Cardiac fibroblast (primary cell): ENCODE data around the gene F10.
A peak's percentile ranks its signal among the peaks of the same experiment; 100 is the strongest.
"Not testable (repeated sequence)": the region's sequence is repeated elsewhere in the genome, so short reads cannot be mapped to it uniquely, and the experiment has no call there.

Experiments used
- DNase-seq, 2 donors: peaks; one replicate each; pipeline versions ENCODE4 v3.0.0 to v3.0.0-alpha.2; 2010; ENCODE audit warnings: low read depth in 2 of 2
- H3K4me3 ChIP-seq, 2 donors: replicated peaks in 1 of 2; 1 replicate in 1 of 2; 2 replicates in 1 of 2; pipeline ENCODE4 v1.5.1; 2011; ENCODE audit warnings: low read depth in 2 of 2, low read length in 2 of 2, mild to moderate bottlenecking in 2 of 2, moderate library complexity in 1 of 2
- TF ChIP-seq, protein P1 (sequence below): IDR thresholded peaks from one replicate; pipeline ENCODE4 v1.5.1; 2011; ENCODE audit warnings: low read depth, mild to moderate bottlenecking, low read length, inconsistent platforms

The F10 gene

DNA sequence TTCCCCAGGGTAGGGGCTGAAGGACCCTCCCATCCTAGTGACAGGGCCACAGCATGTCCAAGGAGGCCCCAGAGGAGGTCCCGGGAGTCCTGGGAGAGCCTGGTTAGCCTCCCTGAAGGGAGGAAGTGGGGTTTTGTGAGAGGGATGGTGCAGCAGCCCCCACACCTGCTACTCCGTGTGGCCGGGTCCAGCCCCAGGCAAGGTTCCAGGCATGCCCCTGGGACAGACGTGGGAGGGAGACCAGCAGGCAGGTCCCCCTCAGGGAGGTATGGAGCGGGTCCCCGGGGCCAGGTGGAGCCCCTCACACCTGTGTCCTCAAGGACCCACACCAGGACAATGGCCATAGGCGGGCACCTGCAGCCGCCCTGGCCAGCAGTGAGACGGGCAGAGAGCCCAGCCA, 19.0 kb upstream of the F10 start:
- no peak overlapping the region for H3K4me3 ChIP-seq
- TF ChIP-seq, protein P1, sequence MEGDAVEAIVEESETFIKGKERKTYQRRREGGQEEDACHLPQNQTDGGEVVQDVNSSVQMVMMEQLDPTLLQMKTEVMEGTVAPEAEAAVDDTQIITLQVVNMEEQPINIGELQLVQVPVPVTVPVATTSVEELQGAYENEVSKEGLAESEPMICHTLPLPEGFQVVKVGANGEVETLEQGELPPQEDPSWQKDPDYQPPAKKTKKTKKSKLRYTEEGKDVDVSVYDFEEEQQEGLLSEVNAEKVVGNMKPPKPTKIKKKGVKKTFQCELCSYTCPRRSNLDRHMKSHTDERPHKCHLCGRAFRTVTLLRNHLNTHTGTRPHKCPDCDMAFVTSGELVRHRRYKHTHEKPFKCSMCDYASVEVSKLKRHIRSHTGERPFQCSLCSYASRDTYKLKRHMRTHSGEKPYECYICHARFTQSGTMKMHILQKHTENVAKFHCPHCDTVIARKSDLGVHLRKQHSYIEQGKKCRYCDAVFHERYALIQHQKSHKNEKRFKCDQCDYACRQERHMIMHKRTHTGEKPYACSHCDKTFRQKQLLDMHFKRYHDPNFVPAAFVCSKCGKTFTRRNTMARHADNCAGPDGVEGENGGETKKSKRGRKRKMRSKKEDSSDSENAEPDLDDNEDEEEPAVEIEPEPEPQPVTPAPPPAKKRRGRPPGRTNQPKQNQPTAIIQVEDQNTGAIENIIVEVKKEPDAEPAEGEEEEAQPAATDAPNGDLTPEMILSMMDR, result no peak
- DNase-seq, result no peak

DNA sequence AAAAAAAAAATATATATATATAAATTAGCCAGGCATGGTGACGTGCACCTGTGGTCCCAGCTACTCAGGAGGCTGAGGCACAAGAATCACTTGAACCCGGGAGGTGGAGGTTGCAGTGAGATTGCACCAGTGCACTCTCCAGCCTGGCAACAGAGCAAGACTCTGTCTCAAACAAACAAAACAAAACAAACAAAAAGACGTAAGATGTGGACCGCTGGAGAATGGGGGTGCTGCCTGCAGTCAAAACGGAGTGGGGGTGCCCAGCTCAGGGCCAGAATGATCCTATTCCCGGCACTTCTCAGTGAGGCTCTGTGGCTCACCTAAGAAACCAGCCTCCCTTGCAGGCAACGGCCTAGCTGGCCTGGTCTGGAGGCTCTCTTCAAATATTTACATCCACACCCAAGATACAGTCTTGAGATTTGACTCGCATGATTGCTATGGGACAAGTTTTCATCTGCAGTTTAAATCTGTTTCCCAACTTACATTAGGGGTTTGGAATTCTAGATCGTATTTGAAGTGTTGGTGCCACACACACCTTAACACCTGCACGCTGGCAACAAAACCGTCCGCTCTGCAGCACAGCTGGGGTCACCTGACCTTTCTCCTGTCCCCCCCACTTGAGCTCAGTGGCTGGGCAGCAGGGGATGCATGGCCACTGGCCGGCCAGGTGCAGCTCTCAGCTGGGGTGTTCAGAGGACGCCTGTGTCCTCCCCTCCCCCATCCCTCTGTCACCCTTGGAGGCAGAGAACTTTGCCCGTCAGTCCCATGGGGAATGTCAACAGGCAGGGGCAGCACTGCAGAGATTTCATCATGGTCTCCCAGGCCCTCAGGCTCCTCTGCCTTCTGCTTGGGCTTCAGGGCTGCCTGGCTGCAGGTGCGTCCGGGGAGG, 17.3 kb upstream of the F10 start, which contains the start of gene F7:
Gene F7, plus strand, starts transcription at position 760 of the 889 bp plus-strand sequence. Its CDS starts 51 bp downstream, at position 811.
- peak in 1 of 2 donors; percentile 10 for DNase-seq
- TF ChIP-seq, protein P1, result no peak
- no peak within 1 kb of the TSS for H3K4me3 ChIP-seq

DNA sequence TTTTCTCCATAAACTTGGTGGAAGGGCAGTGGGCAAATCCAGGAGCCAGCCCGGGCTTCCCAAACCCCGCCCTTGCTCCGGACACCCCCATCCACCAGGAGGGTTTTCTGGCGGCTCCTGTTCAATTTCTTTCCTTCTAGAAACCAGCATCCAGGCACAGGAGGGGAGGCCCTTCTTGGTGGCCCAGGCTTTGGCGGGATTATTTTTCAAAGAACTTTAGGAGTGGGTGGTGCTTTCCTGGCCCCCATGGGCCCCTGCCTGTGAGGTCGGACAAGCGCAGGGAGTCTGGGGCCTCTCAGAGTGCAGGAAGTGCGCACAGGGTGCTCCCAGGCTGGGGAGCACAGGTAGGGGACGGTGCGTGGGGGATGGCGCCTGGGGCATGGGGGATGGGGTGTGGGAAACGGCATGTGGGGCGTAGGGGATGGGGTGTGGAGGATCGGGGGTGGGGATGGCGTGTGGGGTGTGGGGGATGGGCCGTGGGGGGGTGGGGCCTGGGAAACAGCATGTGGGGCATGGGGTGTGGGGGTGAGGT, 16.6 kb upstream of the F10 start:
- TF ChIP-seq, protein P1, result no peak
- no peak overlapping the region for H3K4me3 ChIP-seq
- DNase-seq, result no peak

DNA sequence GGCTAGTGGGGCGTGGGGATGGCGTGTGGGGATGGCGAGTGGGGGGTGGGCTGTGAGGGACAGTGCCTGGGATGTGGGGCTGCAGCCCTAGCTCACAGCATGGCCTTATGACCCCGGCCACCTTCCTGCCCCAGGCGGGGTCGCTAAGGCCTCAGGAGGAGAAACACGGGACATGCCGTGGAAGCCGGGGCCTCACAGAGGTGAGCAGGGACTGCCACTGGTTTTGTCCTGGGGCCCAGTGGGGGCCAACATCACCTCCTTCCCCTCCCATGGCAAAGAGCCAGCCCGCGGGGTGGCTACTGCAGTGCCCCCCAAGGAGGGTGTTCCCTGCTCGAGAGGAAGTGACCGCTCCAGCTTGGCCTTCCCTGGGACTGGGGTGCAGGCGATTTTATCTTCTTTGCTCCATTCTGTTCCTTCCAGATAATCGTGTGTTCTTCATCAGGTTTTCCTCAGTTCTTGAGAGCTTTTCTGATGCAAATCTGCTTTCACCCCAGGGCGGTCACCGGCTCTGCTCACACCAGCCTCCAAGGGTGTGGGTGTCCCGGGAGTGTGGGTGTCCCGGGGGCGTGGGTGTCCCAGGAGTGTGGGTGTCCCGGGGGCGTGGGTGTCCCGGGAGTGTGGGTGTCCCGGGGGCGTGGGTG, 15.8 kb upstream of the F10 start:
- no peak overlapping the region for H3K4me3 ChIP-seq
- TF ChIP-seq, protein P1, result no peak
- no peak for DNase-seq

DNA sequence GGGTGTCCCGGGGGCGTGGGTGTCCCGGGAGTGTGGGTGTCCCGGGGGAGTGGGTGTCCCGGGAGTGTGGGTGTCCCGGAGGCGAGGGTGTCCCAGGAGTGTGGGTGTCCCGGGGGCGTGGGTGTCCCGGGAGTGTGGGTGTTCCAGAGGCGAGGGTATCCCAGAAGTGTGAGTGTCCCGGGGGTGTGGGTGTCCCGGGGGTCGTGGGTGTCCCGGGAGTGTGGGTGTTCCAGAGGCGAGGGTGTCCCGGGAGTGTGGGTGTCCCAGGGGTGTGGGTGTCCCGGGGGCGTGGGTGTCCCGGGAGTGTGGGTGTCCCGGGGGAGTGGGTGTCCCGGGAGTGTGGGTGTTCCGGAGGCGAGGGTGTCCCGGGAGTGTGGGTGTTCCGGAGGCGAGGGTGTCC, 14.1 kb upstream of the F10 start:
- DNase-seq, H3K4me3 ChIP-seq: not testable (repeated sequence)

DNA sequence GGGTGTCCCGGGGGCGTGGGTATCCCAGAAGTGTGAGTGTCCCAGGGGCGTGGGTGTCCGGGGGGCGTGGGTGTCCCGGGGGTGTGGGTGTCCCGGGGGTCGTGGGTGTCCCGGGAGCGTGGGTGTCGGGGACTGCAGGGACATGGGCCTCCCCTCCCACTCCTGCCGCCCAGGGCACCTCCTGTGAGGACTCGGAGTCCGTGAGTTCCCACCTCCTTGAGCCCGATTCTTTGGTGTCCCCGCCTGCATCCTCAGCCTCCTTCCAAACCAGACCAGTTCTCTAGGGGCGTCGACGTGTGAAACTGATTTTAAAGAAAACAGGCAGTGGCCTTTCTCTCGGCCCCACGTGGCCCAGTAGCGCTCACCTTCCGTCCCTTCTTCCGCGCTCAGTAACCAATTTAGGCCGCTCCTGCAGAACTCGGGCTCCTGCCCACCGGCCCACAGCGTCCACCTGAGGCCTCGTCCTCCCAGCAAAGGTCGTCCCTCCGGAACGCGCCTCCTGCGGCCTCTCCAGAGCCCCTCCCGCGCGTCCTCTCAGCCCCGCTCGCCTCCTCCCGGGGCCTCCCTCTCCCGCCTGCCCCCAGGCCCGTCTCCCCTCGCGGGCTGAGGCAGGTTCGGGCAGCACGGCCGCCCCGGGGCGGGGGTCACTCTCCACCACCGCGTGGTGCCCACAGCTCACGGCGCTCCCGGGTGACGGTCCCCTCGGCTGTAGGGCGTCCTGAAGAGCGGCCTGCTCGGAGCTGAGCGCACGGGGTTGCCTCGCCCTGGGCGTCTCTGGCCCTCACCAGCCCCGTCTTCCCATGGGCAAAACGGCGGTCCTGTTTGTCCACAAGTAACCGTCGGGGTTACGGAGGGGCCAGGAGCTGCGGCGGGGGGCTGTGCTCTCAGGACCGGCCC, 13.2 kb upstream of the F10 start:
- DNase-seq, result no peak
- no peak overlapping the region for H3K4me3 ChIP-seq
- TF ChIP-seq, protein P1, result no peak
